Uterus (tissue), 2 donors: ENCODE measurements around the gene MAD1L1.
"Not testable (repeated sequence)": the region's sequence is repeated elsewhere in the genome, so short reads cannot be mapped to it uniquely, and the experiment has no call there.

Experiments
- CTCF ChIP-seq, 4 experiments: fragments of 200-600 bp in 2 of 4; fragments of 450-650 bp in 2 of 4; sonication (generic) in 2 of 4; IDR thresholded peaks; one replicate each; pipeline ENCODE4 v1.5.1; 2016 to 2019; ENCODE audit warnings: antibody characterized with exemption in 4 of 4, mild to moderate bottlenecking in 2 of 4, moderate library complexity in 1 of 4
- POLR2A ChIP-seq, 2 donors: fragments of 450-650 bp; IDR thresholded peaks; one replicate each; pipeline ENCODE4 v1.6.1; 2016; ENCODE audit warnings: antibody characterized with exemption in 2 of 2, mild to moderate bottlenecking in 1 of 2, moderate library complexity in 1 of 2

GRCh38 chr7:1976521-1976920 lies 256.2 kb downstream of the MAD1L1 start:
- TF ChIP-seq CTCF, POLR2A (IDR thresholded peaks at IDR 0.05): not testable (repeated sequence)
